Gastroesophageal sphincter (tissue), 4 donors: ENCODE results near the gene DOK6. TPM values are rescaled to one million over a fixed set of nuclear protein-coding genes. Genes with fewer than 3 reads are reported as not detected.
"Not testable (repeated sequence)": the region's sequence is repeated elsewhere in the genome, so short reads cannot be mapped to it uniquely, and the experiment has no call there.

Source experiments
- ATAC-seq: fragments of 150-250 bp; one replicate; pipeline ENCODE4 v1.9.1; 2016; ENCODE audit warnings: mild to moderate bottlenecking, moderate library complexity
- H3K27ac ChIP-seq, 4 donors: fragments of 200-600 bp; sonication (generic) in 3 of 4; 1 replicate in 3 of 4; 2 replicates in 1 of 4; pipeline ENCODE4 v1.5.1; 2016 to 2019
- H3K27me3 ChIP-seq: fragments of 200-600 bp; sonication (generic); one replicate; pipeline ENCODE4 v1.5.1; 2019
- H3K36me3 ChIP-seq, 2 donors: fragments of 200-600 bp; sonication (generic); one replicate each; pipeline ENCODE4 v1.5.1; 2019; ENCODE audit warnings: control low read depth in 1 of 2
- H3K4me1 ChIP-seq, 3 donors: fragments of 200-600 bp; sonication (generic); 1 replicate in 2 of 3; 2 replicates in 1 of 3; pipeline ENCODE4 v1.5.1; 2016 to 2019; ENCODE audit warnings: control low read depth in 2 of 3
- H3K4me3 ChIP-seq, 2 donors: fragments of 200-600 bp; sonication (generic); one replicate each; pipeline ENCODE4 v1.5.1; 2019; ENCODE audit warnings: mild to moderate bottlenecking in 1 of 2, moderate library complexity in 1 of 2
- H3K9me3 ChIP-seq, 3 donors: fragments of 200-600 bp; sonication (generic); one replicate each; pipeline ENCODE4 v1.5.1; 2017 to 2019; ENCODE audit warnings: control low read depth in 2 of 3
- CTCF ChIP-seq, 4 experiments: fragments of 200-600 bp in 2 of 4; fragments of 450-650 bp in 2 of 4; sonication (generic) in 1 of 4; IDR thresholded peaks; one replicate each; pipeline ENCODE4 v1.5.1; 2017 to 2019; ENCODE audit warnings: antibody characterized with exemption in 4 of 4, mild to moderate bottlenecking in 2 of 4, moderate library complexity in 2 of 4
- EP300 ChIP-seq: sonication (generic); formaldehyde crosslinking; IDR thresholded peaks from one replicate; pipeline ENCODE4 v1.6.1; 2017; ENCODE audit warnings: antibody characterized with exemption, mild to moderate bottlenecking
- POLR2A ChIP-seq, 2 donors: fragments of 450-650 bp; IDR thresholded peaks; one replicate each; pipeline ENCODE4 v1.6.1; 2017; ENCODE audit warnings: antibody characterized with exemption in 2 of 2, mild to moderate bottlenecking in 2 of 2, moderate library complexity in 1 of 2
- POLR2AphosphoS5 ChIP-seq: sonication (generic); formaldehyde crosslinking; IDR thresholded peaks from one replicate; pipeline ENCODE4 v1.6.1; 2017; ENCODE audit warnings: antibody characterized with exemption
- WGBS, 2 donors: methylation state at CpG; one replicate each; pipeline ENCODE4 v1.1.5; 2018; ENCODE audit warnings: low coverage in 1 of 2; 5-methylcytosine and 5-hydroxymethylcytosine counted together
- total RNA-seq, 4 donors: library from RNA; depleted of rRNA; stranded (reverse); fragments of >200 nt; gene quantifications; one replicate each; pipeline ENCODE4 v1.1.0, GENCODE V29; 2016

Gene DOK6
- total RNA-seq, 4 donors from 2014 or later: 0.62 to 3.4 (median 2.7) TPM

- WGBS, 2 donors: 80 to 82% methylated on average over 4 of the region's 4 CpGs
- Histone ChIP-seq H3K36me3 (no peaks in the 10 kb centered on the region), H3K4me1 (no peaks in the 10 kb centered on the region), H3K9me3 (no peaks in the 10 kb centered on the region), H3K27ac (no peak overlapping the region), H3K4me3 (no peak overlapping the region), H3K27me3 (no peaks in the 10 kb centered on the region)
- ATAC-seq: no peak
- TF ChIP-seq POLR2A (IDR thresholded peaks at IDR 0.05): no peak
- no peak for TF ChIP-seq POLR2AphosphoS5
- no peak for TF ChIP-seq CTCF (IDR thresholded peaks at IDR 0.05)
- no peak for TF ChIP-seq EP300
These were observed 472.0 kb downstream of the DOK6 start for GRCh38 chr18:69872661-69873060.

GRCh38 chr18:69874058-69874457 lies 473.4 kb downstream of the DOK6 start:
- H3K27ac ChIP-seq: no peak overlapping the region
- H3K4me1 ChIP-seq: no peaks in the 10 kb centered on the region
- no peaks in the 10 kb centered on the region for H3K9me3 ChIP-seq
- no peaks in the 10 kb centered on the region for H3K27me3 ChIP-seq
- no peak for TF ChIP-seq POLR2A (IDR thresholded peaks at IDR 0.05)
- TF ChIP-seq POLR2AphosphoS5: no peak
- TF ChIP-seq EP300: no peak
- no peak for TF ChIP-seq CTCF (IDR thresholded peaks at IDR 0.05)
- H3K36me3 ChIP-seq: no peaks in the 10 kb centered on the region
- H3K4me3 ChIP-seq: no peak overlapping the region
- ATAC-seq: no peak
- WGBS, 2 donors: 87 to 89% methylated on average over 2 of the region's 2 CpGs

GRCh38 chr18:69876490-69876889 lies 475.8 kb downstream of the DOK6 start:
- Histone ChIP-seq H3K4me3 (no peak overlapping the region), H3K9me3 (no peaks in the 10 kb centered on the region), H3K27ac (no peak overlapping the region), H3K36me3 (no peaks in the 10 kb centered on the region), H3K27me3 (no peaks in the 10 kb centered on the region), H3K4me1 (no peaks in the 10 kb centered on the region)
- no peak for TF ChIP-seq EP300
- TF ChIP-seq POLR2AphosphoS5: no peak
- TF ChIP-seq CTCF (IDR thresholded peaks at IDR 0.05): no peak
- no peak for TF ChIP-seq POLR2A (IDR thresholded peaks at IDR 0.05)
- WGBS, 2 donors: 88 to 90% methylated on average over 2 to 3 of the region's 3 CpGs
- ATAC-seq: no peak

- H3K4me3 ChIP-seq: no peak overlapping the region
- no peak for ATAC-seq
These were observed 477.7 kb downstream of the DOK6 start for GRCh38 chr18:69878213-69878933.

GRCh38 chr18:69879051-69879450 lies 478.4 kb downstream of the DOK6 start:
- H3K4me1 ChIP-seq, H3K27me3 ChIP-seq, ATAC-seq, H3K4me3 ChIP-seq, H3K36me3 ChIP-seq, H3K27ac ChIP-seq, H3K9me3 ChIP-seq: not testable (repeated sequence)
- 70% methylated on average over 3 of the region's 3 CpGs; no CpG with 5 or more reads in 1 of the 2 donors for WGBS, 2 donors

More at GRCh38 chr18:69878213-69878933, 477.7 kb downstream of the DOK6 start:
- TF ChIP-seq POLR2AphosphoS5: no peak
- TF ChIP-seq EP300: no peak
- TF ChIP-seq POLR2A (IDR thresholded peaks at IDR 0.05): no peak
- no peak for TF ChIP-seq CTCF (IDR thresholded peaks at IDR 0.05)
- Histone ChIP-seq H3K4me1 (no peaks in the 10 kb centered on the region), H3K27me3 (no peaks in the 10 kb centered on the region), H3K27ac (no peak overlapping the region), H3K36me3 (no peaks in the 10 kb centered on the region), H3K9me3 (no peaks in the 10 kb centered on the region)
- WGBS, 2 donors: 25 to 76% methylated on average over 1 to 6 of the region's 6 CpGs
